Fibroblast of skin of scalp (primary cell): ENCODE data around the gene AGPAT2.
"Not testable (repeated sequence)": the region's sequence is repeated elsewhere in the genome, so short reads cannot be mapped to it uniquely, and the experiment has no call there.

ENCODE experiments used
- DNase-seq: peaks from one replicate; pipeline ENCODE4 v3.0.0-alpha.2; 2013

Gene AGPAT2

GRCh38 chr9:136644593-136645351 lies 42.5 kb downstream of the AGPAT2 start:
- DNase-seq = no peak

DNA sequence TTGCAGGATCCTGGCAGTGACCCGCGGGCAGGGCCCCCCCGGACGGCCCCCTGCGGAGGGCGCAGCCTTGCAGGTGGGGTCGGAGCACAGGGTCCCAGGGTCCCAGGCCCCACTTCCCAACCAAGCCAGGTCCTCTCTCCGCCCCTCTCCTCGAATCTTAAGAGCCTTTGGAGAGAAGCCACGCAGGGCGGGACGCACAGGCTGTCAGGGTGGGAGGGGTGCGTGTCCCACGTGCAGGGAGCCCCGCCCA lies 43.0 kb downstream of the AGPAT2 start:
- peak; percentile 65 for DNase-seq

GRCh38 chr9:136643596-136644342 lies 43.5 kb downstream of the AGPAT2 start:
- no peak for DNase-seq

DNA sequence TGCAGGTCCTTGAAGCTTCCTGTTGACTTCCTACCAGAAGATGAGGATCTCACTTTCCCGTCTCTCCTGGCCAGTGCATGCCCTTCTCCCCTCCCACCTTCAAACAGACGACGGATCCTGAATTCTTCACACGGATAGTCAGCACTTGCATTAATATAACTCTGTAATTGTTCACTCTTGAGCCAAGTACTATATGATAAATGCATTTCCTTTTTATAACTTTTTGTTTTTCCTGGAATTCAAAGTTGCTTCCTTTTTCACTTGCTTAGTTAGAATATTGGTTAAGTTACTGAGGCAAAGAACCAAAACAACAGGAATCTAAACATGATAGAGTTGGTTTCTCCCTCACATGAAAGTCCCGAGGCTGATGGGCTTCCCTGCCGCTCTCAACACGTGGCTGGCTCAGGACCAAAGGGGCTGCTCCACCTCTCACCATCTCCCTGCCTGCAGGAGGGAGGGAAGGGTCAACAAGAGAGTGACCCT lies 44.8 kb downstream of the AGPAT2 start:
- DNase-seq = no peak

GRCh38 chr9:136640171-136641111 lies 46.8 kb downstream of the AGPAT2 start:
- no peak for DNase-seq

GRCh38 chr9:136634904-136635303 lies 52.4 kb downstream of the AGPAT2 start:
- DNase-seq = no peak

DNA sequence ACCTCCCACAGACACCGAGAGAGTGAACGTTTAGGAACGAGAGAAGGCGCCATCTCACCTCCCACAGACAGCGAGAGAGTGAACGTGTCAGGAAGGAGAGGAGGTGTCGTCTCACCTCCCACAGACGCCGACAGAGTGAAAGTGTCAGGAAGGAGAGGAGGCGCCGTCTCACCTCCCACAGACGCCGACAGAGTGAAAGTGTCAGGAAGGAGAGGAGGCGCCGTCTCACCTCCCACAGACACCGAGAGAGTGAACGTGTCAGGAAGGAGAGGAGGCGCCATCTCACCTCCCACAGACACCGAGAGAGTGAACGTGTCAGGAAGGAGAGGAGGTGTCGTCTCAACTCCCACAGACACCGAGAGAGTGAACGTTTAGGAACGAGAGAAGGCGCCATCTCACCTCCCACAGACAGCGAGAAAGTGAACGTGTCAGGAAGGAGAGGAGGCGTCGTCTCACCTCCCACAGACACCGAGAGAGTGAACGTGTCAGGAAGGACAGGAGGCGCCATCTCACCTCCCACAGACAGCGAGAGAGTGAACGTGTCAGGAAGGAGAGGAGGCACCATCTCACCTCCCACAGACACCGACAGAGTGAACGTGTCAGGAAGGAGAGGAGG lies 54.7 kb downstream of the AGPAT2 start:
- not testable (repeated sequence) for DNase-seq

GRCh38 chr9:136632072-136632471 lies 55.2 kb downstream of the AGPAT2 start:
- not testable (repeated sequence) for DNase-seq

DNA sequence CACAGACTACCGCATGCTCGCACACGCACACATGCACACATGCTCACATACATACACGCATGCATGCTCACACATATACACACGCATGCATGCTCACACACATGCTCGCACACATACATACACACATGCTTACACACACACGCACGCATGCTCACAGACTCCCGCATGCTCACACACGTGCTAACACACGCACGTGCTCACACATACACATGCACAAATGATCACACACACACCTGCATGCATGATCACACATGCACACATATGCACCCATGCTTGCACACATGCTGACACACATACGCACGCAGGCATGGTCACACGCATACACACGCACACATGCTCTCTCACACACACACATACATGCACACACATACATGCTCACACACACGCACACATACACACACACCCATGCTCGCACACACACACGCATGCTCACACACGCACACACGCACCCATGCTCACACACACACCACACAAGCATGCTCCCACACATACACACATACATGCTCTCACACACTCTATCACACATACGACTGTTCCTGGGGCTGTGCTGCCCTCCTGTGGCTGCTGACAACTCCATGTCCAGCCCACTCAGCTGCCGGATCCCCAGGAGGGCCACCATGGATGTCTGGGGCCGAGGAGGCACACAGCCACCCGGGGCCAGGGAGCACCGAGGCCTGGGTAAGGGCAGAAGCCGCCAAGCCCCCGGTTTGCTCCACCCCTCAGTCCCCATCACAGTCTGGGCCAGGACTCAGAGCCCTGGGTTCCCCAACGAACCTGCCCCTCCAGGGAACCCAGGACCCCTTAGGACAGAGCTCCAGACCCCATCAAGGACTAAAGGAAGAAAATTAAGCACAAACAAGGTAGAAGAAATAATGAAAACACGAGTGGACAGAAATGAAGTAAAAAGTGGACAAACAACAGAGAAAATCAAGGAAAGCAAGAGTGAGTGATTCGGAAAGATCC lies 55.9 kb downstream of the AGPAT2 start:
- DNase-seq = peak; percentile 80

DNA sequence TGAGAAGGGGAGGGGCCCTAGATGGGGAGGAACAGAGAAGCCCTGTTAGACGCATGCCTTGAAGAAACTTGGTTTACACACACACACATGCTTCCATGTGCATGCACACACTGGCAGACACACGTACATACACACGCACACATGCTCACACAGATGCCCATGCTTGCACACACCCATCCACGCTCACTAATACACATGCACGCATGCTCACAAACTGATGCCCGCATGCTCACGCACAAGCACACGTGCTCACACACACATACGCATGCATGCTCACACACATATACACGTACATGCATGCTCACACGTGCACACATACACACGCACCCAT lies 56.6 kb downstream of the AGPAT2 start:
- no peak for DNase-seq

DNA sequence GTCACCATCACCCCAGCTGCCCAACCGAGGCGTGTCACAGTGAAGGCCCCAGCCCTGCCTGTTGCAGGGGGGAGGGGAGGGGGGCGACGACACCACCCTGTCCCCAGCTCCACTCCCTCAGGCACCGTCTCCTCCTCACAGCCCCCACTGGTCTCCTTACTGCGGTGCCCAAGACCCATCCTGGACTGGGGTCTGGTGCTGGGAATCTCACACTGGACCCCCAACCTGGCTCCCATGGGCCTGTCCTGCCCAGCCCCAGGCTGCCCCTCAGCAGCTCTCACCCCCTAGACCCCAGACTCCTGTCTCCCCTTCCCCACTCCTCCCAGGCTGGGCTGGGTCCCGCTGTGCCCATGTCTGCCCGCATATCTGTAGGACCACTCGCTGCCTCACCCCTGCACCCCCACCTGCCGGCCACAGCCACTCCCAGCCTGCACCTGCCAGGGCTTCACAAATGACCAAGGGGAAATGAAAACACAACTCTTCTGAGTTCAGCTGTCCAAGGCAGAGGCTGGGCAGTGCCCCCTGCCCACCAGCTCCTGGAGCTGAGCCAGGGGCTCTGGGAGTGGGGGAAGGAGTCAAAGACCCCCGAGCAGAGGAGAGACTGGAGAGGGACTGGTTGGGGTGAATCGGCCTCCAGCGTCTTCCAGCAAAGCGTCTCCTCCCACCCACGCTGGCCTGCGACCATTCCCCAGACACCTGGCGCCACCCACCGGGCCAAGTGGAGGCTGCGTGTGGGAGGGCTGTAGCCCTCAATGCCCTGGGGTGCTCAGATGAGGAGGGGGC lies 57.2 kb downstream of the AGPAT2 start:
- peak; percentile 34 for DNase-seq

DNA sequence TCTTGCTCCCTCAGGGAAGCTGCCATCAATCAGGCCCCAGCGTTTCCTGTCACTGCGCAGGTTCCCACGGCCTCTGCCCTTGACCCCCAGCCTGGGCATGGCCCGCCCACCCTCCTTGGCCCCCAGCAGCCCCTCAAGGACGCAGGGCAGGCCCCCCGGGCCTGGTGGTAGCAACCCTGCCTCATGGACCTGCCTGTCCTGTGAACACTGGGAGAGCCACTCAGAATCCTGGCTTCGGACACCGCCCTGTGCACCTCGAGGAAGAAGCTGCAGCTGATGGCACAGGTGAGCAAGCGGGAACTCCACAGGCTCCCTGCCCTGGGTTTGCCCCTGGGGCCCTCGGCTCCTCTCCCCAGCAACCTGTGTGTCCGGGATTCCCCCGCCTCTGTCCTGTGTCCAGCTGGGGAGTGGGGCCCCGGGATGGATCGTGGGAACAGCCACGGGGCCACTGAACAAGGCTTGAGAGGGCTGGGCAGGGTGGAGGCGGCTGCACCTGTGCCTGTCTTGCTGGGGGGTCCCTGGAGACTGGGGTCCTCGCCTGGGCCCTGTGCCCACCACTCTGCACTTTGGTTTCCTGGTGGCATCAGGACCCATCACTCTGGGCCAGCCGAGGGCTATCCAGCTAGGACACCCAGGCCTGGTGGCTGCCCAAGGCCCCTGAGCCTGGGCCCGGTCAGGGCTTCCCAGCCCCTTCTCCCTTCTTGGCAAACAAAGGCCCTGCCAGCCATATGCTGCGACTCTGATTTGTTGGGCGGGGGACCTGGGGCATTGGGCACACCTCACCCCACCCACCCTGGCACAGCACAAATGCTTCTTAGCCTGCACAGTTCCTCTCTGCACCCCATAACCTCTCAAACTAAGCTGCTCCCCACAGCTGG lies 58.0 kb downstream of the AGPAT2 start:
- no peak for DNase-seq

DNA sequence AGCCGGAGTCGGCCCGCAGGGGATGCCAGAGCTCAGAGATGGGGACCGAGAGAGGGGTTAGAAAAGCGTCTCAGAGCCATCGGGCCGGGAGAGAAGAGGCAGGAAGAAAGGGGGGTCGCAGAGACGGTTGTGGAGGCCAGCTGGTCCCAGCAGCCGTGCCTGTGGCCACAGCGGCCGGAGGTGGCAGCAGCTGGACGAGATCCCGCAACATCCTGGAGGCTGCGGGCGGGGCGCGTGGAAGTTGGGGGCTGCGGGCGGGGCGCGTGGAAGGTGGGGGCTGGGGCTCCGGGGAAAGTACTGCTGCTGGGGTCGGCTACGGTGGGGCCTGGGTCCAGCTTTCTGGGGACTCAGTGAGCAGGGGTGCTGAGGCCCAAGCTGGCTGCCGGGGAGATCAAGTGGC lies 59.0 kb downstream of the AGPAT2 start:
- no peak for DNase-seq

GRCh38 chr9:136627703-136628102 lies 59.6 kb downstream of the AGPAT2 start:
- DNase-seq = no peak

GRCh38 chr9:136626740-136627642 lies 60.3 kb downstream of the AGPAT2 start:
- DNase-seq = no peak

- DNase-seq = no peak
Measured at GRCh38 chr9:136626066-136626725, 61.1 kb downstream of the AGPAT2 start.

GRCh38 chr9:136625101-136626065 lies 61.9 kb downstream of the AGPAT2 start:
- peak; percentile 65 for DNase-seq
